Tibial nerve (tissue), 4 donors: Measurements from ENCODE around the gene CCDC149.

Experiments
- EP300 ChIP-seq, 2 donors: sonication (generic); formaldehyde crosslinking; IDR thresholded peaks; one replicate each; pipeline ENCODE4 v1.6.1; 2017; ENCODE audit warnings: antibody characterized with exemption in 2 of 2, mild to moderate bottlenecking in 1 of 2
- TF ChIP-seq, protein P1 (sequence below), 5 experiments: fragments of 200-600 bp in 3 of 5; fragments of 450-650 bp in 2 of 5; sonication (generic) in 3 of 5; IDR thresholded peaks; one replicate each; pipeline ENCODE4 v1.5.1; 2016 to 2019; ENCODE audit warnings: antibody characterized with exemption in 5 of 5, mild to moderate bottlenecking in 3 of 5, moderate library complexity in 2 of 5

DNA sequence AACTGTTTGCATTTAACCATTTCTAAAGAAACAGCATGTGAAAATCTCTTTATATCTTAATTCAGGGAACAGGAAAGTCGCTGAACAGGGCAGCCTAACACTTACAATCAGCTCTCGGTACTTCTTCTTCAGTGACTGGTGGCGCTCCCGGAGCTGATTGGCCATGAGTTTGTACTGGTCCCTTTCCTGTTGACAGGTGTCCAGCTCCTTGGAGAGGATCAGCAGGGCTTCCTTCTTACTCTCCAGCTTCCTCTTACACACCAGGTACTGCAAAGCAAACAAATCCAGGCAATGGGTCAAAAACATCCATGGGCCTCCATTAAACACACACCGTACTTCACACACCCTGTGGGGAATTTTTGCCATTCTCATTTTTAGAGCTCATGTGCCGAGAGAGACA, 36.4 kb downstream of the CCDC149 start:
- no peak for TF ChIP-seq EP300 (IDR thresholded peaks at IDR 0.05)
- TF ChIP-seq, protein P1, sequence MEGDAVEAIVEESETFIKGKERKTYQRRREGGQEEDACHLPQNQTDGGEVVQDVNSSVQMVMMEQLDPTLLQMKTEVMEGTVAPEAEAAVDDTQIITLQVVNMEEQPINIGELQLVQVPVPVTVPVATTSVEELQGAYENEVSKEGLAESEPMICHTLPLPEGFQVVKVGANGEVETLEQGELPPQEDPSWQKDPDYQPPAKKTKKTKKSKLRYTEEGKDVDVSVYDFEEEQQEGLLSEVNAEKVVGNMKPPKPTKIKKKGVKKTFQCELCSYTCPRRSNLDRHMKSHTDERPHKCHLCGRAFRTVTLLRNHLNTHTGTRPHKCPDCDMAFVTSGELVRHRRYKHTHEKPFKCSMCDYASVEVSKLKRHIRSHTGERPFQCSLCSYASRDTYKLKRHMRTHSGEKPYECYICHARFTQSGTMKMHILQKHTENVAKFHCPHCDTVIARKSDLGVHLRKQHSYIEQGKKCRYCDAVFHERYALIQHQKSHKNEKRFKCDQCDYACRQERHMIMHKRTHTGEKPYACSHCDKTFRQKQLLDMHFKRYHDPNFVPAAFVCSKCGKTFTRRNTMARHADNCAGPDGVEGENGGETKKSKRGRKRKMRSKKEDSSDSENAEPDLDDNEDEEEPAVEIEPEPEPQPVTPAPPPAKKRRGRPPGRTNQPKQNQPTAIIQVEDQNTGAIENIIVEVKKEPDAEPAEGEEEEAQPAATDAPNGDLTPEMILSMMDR (IDR thresholded peaks at IDR 0.05), result no peak
